ENCODE results near the gene NPDC1.

The NPDC1 gene

DNA sequence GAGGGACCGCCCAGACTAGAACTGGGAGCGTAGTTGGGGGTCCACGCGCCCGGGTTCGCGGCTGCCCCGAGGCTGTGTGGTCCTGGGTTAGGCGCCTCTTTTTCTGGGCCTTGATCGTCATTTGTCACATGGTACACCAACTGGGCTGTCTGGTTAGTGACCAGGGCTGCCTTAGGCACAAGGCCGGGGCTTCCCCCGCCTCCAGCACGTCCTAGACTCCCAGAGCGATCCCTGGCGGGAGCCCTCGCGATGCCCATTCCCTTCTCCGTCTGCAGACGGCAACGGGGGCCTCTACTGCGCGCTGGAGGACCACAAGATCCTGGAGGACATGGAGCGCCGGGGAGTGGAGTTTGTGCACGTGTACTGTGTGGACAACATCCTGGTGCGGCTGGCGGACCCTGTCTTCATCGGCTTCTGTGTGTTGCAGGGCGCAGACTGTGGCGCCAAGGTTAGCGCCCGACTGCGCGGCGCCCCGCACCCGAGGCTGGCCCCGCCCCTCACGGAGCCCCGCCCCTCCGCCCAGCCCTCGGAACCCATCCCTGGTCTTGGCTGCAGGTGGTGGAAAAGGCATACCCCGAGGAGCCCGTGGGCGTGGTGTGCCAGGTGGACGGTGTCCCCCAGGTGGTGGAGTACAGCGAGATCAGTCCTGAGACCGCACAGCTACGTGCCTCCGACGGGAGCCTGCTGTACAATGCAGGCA lies 32.9 kb upstream of the NPDC1 start:
- H3K4me3 Mint-ChIP-seq: peak overlapping the region; percentile 77
- DNase-seq: no peak
- peaks cover 33% of the 10 kb centered on the region for H3K36me3 Mint-ChIP-seq (ENCODE audit: low read depth)
- no peaks in the 10 kb centered on the region for H3K9me3 Mint-ChIP-seq
- H3K27ac Mint-ChIP-seq: no peak overlapping the region
- H3K27me3 Mint-ChIP-seq: no peaks in the 10 kb centered on the region
- peaks cover 9% of the 10 kb centered on the region for H3K4me1 Mint-ChIP-seq (ENCODE audit: low read depth)

DNA sequence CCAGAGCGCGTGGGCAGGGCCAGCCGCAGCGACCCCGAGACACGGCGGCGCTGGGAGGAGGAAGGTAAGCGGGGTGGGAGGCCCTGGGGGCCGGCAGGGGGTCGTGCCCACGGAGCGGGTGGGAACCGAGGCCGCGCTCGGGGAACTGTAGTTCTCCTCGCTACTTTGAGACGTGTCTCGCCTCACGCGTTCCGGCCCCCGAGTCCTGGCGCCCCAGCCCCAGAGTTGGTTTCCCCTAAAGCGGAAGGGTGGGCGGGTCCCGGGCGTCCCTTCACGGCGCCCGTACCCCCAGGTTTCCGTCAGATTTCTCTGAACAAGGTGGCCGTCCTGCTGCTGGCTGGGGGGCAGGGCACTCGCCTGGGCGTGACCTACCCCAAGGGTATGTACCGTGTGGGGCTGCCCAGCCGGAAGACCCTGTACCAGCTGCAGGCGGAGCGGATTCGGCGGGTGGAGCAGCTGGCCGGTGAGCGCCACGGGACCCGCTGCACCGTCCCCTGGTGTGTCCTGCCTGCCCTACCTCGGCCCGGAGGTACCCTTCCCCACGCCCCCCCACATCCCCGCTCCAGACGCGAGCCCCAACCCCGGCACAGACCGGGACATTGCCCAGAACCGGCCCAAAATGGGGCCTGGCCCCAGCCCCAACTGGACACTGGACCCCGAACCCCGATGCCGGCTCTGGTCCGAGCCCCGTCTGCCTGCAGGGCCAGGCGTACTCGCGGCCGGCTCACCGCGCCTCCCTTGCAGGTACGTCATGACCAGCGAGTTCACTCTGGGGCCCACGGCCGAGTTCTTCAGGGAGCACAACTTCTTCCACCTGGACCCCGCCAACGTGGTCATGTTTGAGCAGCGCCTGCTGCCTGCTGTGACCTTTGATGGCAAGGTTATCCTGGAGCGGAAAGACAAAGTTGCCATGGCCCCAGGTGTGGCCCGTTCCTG lies 32.0 kb upstream of the NPDC1 start:
- Mint-ChIP-seq H3K4me3 (peak overlapping the region; percentile 77), H3K27me3 (no peaks in the 10 kb centered on the region), H3K36me3 (ENCODE audit: low read depth) (peaks cover 26% of the 10 kb centered on the region), H3K9me3 (no peaks in the 10 kb centered on the region), H3K4me1 (ENCODE audit: low read depth) (peaks cover 3% of the 10 kb centered on the region), H3K27ac (no peak overlapping the region)
- DNase-seq: peak; percentile 66

GRCh38 chr9:137077010-137077747 lies 31.2 kb upstream of the NPDC1 start, which contains the start of gene UAP1L1:
Gene UAP1L1 (plus strand): TSS chr9:137077517. CDS start chr9:137077533, 16 bp downstream.
- no peaks in the 10 kb centered on the region for H3K9me3 Mint-ChIP-seq
- H3K4me3 Mint-ChIP-seq: peak within 1 kb of the TSS; percentile 77
- H3K27me3 Mint-ChIP-seq: no peaks in the 10 kb centered on the region
- H3K4me1 Mint-ChIP-seq (ENCODE audit: low read depth): peaks cover 3% of the 10 kb centered on the region
- peak; percentile 78 for DNase-seq
- no peak within 1 kb of the TSS for H3K27ac Mint-ChIP-seq
- peaks cover 20% of the 10 kb centered on the region for H3K36me3 Mint-ChIP-seq (ENCODE audit: low read depth)

- no peaks in the 10 kb centered on the region for H3K27me3 Mint-ChIP-seq
- H3K27ac Mint-ChIP-seq: no peak overlapping the region
- peak overlapping the region; percentile 62 for H3K4me3 Mint-ChIP-seq
- no peak for DNase-seq
- no peaks in the 10 kb centered on the region for H3K9me3 Mint-ChIP-seq
- H3K36me3 Mint-ChIP-seq (ENCODE audit: low read depth): peaks cover 14% of the 10 kb centered on the region
- peaks cover 3% of the 10 kb centered on the region for H3K4me1 Mint-ChIP-seq (ENCODE audit: low read depth)
These were observed 30.6 kb upstream of the NPDC1 start for GRCh38 chr9:137076636-137077009.

DNA sequence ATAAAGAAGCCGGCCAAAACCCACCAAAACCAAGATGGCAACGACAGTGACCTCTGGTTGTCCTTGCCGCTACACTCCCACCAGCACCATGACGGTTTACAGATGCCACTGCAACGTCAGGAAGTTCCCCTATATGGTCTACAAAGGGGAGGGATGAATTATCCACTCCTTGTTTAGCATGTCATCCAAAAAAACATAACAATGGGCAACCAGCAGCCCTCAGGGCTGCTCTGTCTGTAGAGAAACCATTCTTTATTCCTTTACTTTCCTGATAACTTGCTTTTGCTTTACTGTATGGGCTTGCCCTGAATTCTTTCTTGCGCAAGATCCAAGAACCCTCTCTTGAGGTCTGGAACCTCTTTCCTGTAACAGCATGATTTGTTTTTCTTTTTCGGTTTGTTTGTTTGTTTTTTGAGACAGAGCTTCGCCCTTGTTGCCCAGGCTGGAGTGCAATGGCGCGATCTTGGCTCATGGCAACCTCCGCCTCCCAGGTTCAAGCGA lies 29.3 kb upstream of the NPDC1 start:
- H3K27ac Mint-ChIP-seq: no peak overlapping the region
- H3K4me1 Mint-ChIP-seq (ENCODE audit: low read depth): peaks cover 12% of the 10 kb centered on the region
- H3K4me3 Mint-ChIP-seq: no peak overlapping the region
- no peaks in the 10 kb centered on the region for H3K27me3 Mint-ChIP-seq
- no peaks in the 10 kb centered on the region for H3K9me3 Mint-ChIP-seq
- no peak for DNase-seq
- peaks cover 12% of the 10 kb centered on the region for H3K36me3 Mint-ChIP-seq (ENCODE audit: low read depth)

DNA sequence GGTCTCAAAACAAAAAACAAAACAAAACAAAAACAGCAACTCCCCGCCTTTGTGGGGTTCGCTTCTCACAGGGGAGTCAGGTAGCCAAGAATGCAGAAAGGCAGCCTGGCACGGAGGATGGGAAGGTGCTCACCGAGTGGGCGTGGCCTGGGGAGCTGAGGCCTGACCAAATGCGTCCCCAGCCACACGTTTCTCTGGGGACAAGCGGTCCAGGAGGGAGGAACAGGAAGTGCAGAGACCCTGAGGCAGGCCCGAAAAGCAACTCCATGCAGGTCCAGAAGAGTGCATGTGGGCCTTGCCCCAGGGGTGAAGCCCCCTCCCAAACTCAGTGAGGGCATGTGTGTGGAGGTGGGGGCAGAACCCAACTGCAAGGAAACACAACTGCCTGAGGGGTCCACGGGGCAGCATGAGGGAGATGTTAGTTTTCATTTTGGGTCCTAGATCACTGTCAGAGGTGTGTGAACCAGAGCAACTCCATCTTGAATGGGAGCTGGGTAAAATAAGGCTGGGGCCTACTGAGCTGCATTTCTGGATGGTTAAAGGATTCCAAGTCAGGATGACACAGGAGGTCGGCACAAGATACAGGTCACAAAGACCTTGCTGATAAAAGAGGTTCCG lies 28.8 kb upstream of the NPDC1 start:
- peaks cover 12% of the 10 kb centered on the region for H3K4me1 Mint-ChIP-seq (ENCODE audit: low read depth)
- no peak overlapping the region for H3K27ac Mint-ChIP-seq
- H3K36me3 Mint-ChIP-seq (ENCODE audit: low read depth): peaks cover 7% of the 10 kb centered on the region
- H3K4me3 Mint-ChIP-seq: no peak overlapping the region
- H3K27me3 Mint-ChIP-seq: no peaks in the 10 kb centered on the region
- H3K9me3 Mint-ChIP-seq: no peaks in the 10 kb centered on the region
- no peak for DNase-seq

GRCh38 chr9:137073992-137074399 lies 28.0 kb upstream of the NPDC1 start:
- no peaks in the 10 kb centered on the region for H3K27me3 Mint-ChIP-seq
- no peak overlapping the region for H3K27ac Mint-ChIP-seq
- DNase-seq: no peak
- no peak overlapping the region for H3K4me3 Mint-ChIP-seq
- no peaks in the 10 kb centered on the region for H3K9me3 Mint-ChIP-seq
- peaks cover 12% of the 10 kb centered on the region for H3K4me1 Mint-ChIP-seq (ENCODE audit: low read depth)
- no peaks in the 10 kb centered on the region for H3K36me3 Mint-ChIP-seq (ENCODE audit: low read depth)

DNA sequence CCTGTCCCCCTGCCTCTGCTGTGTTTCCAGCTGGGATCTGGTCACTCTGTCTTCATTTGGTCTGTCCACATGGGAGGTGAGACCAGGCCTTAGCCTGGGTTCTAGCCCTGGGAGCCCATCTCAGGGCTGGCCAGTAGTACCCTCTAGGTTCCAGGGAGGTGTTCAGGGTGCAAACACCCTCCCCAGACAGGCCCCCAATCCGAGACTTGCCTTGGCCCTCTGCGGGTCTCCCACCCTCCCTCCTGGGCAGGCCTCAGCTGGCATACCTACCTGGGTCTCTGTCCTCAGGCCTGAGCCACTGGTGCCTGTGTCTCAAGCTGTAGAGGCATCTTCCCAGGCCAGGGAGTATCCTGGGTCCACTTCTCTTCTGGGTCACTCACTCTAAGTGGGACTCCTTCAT lies 25.3 kb upstream of the NPDC1 start:
- H3K27ac Mint-ChIP-seq: peak overlapping the region; percentile 66
- H3K4me3 Mint-ChIP-seq: peak overlapping the region; percentile 72
- DNase-seq: no peak
- H3K4me1 Mint-ChIP-seq (ENCODE audit: low read depth): peaks cover 14% of the 10 kb centered on the region
- H3K9me3 Mint-ChIP-seq: no peaks in the 10 kb centered on the region
- H3K27me3 Mint-ChIP-seq: peaks cover 6% of the 10 kb centered on the region
- no peaks in the 10 kb centered on the region for H3K36me3 Mint-ChIP-seq (ENCODE audit: low read depth)

GRCh38 chr9:137070906-137071275 lies 24.9 kb upstream of the NPDC1 start:
- Mint-ChIP-seq H3K9me3 (no peaks in the 10 kb centered on the region), H3K4me3 (peak overlapping the region; percentile 72), H3K4me1 (ENCODE audit: low read depth) (peaks cover 14% of the 10 kb centered on the region), H3K27me3 (peaks cover 6% of the 10 kb centered on the region), H3K36me3 (ENCODE audit: low read depth) (no peaks in the 10 kb centered on the region), H3K27ac (peak overlapping the region; percentile 66)
- no peak for DNase-seq

DNA sequence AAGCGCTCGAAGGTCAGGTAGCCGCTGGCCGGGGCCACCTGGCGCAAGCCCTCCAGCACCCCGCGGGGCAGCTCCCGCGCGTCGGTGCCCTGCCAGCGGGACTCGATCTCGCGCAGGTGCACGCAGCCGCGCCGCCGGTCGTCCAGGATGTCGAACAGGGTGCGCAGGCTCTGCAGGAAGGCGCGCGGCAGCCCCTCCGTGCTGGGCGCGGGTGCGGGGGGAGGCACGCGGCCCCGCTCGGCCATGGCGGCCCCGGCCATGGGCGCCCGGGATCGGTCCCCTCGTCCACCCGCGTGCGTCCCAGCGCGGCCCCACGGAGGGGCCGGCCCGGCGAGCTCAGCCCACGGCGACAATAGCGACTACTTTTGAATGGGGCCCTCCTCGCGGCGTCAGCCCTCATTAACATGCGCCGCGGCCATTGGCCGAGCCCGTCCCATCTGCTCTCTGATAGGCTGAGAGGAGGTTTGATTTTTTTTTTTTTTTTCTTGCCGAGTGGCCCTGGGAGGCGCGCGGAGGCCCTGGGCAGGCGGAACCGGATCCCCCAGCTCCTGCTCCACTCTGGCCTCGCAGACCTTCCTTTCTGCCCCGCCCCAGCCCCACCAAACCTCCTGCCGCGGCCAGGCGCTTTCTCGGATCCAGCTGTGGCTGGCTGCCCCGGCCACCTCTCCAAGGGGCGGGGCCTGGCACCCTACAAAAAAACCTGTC lies 24.4 kb upstream of the NPDC1 start, which contains the start of gene SAPCD2:
Gene SAPCD2, minus strand, starts transcription at position 357 of the 705 bp plus-strand sequence. Its CDS starts 97 bp downstream, at position 260.
- Mint-ChIP-seq H3K27me3 (peaks cover 6% of the 10 kb centered on the region), H3K36me3 (ENCODE audit: low read depth) (no peaks in the 10 kb centered on the region), H3K4me1 (ENCODE audit: low read depth) (peaks cover 14% of the 10 kb centered on the region), H3K27ac (peak within 1 kb of the TSS; percentile 66), H3K4me3 (peak within 1 kb of the TSS; percentile 72), H3K9me3 (no peaks in the 10 kb centered on the region)
- peak; percentile 88 for DNase-seq

DNA sequence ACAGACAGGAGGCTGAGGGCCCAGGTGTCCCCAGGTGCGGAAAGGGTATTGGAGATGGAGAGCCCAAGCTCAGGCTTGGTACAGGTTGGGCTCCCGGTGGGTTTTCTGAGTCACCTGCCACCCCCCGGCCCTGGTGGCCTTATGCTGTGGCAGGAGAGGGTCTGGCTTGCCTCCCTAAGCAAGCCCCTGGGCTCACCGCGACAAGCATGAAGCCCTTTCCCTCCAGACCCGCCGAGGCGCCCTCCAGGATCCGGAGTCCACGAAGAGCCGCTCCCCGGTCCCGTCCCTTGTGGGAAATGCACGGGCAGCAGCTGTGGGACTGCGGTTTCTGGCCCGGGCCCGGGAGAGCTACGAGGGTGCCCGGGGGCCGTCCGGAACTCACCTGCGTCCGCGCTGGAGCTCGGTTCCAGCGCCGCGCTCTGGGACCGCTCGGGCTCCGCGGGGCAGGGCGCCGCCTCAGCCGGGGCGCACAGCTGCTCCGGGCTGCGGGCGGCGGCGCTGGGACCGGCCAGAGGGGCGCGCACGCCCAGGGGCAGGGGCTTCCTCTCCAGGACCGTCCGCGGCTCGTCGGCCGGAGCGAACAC lies 23.6 kb upstream of the NPDC1 start:
- H3K4me1 Mint-ChIP-seq (ENCODE audit: low read depth): peaks cover 14% of the 10 kb centered on the region
- H3K27me3 Mint-ChIP-seq: peaks cover 6% of the 10 kb centered on the region
- no peaks in the 10 kb centered on the region for H3K9me3 Mint-ChIP-seq
- H3K27ac Mint-ChIP-seq: no peak overlapping the region
- DNase-seq: no peak
- no peaks in the 10 kb centered on the region for H3K36me3 Mint-ChIP-seq (ENCODE audit: low read depth)
- peak overlapping the region; percentile 66 for H3K4me3 Mint-ChIP-seq

GRCh38 chr9:137068539-137069507 lies 22.8 kb upstream of the NPDC1 start:
- H3K4me3 Mint-ChIP-seq: peak overlapping the region; percentile 66
- peak; percentile 32 for DNase-seq
- peaks cover 2% of the 10 kb centered on the region for H3K36me3 Mint-ChIP-seq (ENCODE audit: low read depth)
- H3K9me3 Mint-ChIP-seq: no peaks in the 10 kb centered on the region
- H3K4me1 Mint-ChIP-seq (ENCODE audit: low read depth): peaks cover 16% of the 10 kb centered on the region
- peaks cover 8% of the 10 kb centered on the region for H3K27me3 Mint-ChIP-seq
- H3K27ac Mint-ChIP-seq: no peak overlapping the region
